ENCODE data around the gene NEK5.
"Not testable (repeated sequence)": the region's sequence is repeated elsewhere in the genome, so short reads cannot be mapped to it uniquely, and the experiment has no call there.

NEK5 gene

GRCh38 chr13:52034616-52035226, 94.2 kb downstream of the NEK5 start:
- no peak overlapping the region for H3K27ac ChIP-seq
- DNase-seq (ENCODE audit: low spot score) = no peak
- H3K4me3 ChIP-seq = no peak overlapping the region
- TF ChIP-seq CTCF (IDR thresholded peaks at IDR 0.05) = no peak

- no peak for TF ChIP-seq CTCF (IDR thresholded peaks at IDR 0.05)
- Histone ChIP-seq H3K27ac (no peak overlapping the region), H3K4me3 (no peak overlapping the region)
- DNase-seq (ENCODE audit: low spot score) = no peak
These were observed 95.8 kb downstream of the NEK5 start for GRCh38 chr13:52033039-52033438.

- not testable (repeated sequence) for DNase-seq (ENCODE audit: low spot score); H3K4me3 ChIP-seq; H3K27ac ChIP-seq
These were observed 98.5 kb downstream of the NEK5 start for GRCh38 chr13:52030401-52030800.

GRCh38 chr13:52029569-52029968, 99.3 kb downstream of the NEK5 start:
- H3K4me3 ChIP-seq = no peak overlapping the region
- no peak for DNase-seq (ENCODE audit: low spot score)
- no peak overlapping the region for H3K27ac ChIP-seq
- no peak for TF ChIP-seq CTCF (IDR thresholded peaks at IDR 0.05)

- no peak for TF ChIP-seq CTCF (IDR thresholded peaks at IDR 0.05)
- no peak for DNase-seq (ENCODE audit: low spot score)
- Histone ChIP-seq H3K27ac (no peak overlapping the region), H3K4me3 (no peak overlapping the region)
These were observed 101.0 kb downstream of the NEK5 start for GRCh38 chr13:52027832-52028231.

- H3K27ac ChIP-seq = no peak overlapping the region
- no peak for TF ChIP-seq CTCF (IDR thresholded peaks at IDR 0.05)
- no peak overlapping the region for H3K4me3 ChIP-seq
- no peak for DNase-seq (ENCODE audit: low spot score)
These were observed 102.6 kb downstream of the NEK5 start for GRCh38 chr13:52026246-52026626.

- DNase-seq (ENCODE audit: low spot score) = no peak
- no peak for TF ChIP-seq CTCF (IDR thresholded peaks at IDR 0.05)
- Histone ChIP-seq H3K4me3 (no peak overlapping the region), H3K27ac (no peak overlapping the region)
These were observed 103.2 kb downstream of the NEK5 start for GRCh38 chr13:52025475-52026245.
